ENCODE data around the gene DNAH1. TPM values are rescaled to one million over a fixed set of nuclear protein-coding genes. Genes with fewer than 3 reads are reported as not detected.

DNAH1 gene
- total RNA-seq, 1 experiment from 2014 or later, result 5.5 TPM

DNA sequence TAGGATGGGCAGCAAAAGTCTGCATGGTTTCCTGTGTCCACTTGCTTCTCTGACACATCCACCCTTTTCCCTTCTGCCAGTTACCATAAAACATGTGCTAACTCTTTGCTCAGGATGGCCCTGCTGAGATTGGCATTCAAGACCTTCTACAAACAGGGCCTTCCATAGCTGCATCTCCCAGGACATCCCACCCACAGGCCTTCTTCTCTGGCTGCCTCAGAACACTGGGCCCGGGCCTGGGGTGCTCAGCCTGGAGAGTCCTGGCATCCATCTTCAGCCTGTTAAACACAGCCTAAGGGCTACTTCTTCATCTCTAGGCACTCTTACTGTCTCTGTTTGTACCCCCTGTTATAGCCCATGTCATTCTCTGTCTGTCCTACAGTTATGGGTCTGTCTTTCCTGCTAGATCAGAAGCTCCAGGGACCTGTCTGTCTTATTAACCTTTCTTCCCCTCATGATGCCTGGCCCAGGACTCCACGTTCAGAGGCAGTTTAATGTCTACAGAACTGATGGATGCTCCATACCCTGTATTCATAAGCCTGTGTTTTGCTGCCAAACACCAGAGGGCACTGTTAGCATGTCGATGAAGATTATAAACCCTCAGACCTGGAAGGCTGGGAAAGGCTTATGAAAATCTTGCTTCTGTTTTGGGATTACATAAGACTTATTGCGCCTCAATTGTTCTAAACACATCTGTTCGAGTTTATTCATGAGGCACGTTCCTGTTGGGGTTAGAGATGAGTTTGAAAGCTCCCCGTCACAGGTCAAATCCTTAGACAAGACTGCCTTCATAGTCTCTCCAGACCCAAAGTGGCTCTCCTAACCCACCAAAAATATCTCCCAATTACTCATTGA, 112.3 kb downstream of the DNAH1 start:
- Histone ChIP-seq H3K4me3 (replicated peaks in 1 of 2; ENCODE audit: low read depth in 1 of 2, low read length in 2 of 2) (no peak overlapping the region), H3K79me2 (ENCODE audit: insufficient read depth, low read length) (no peaks in the 10 kb centered on the region), H3K27ac (ENCODE audit: low read depth, low read length) (no peak overlapping the region), H3K9me2 (ENCODE audit: insufficient read depth) (no peaks in the 10 kb centered on the region), H4K20me1 (ENCODE audit: insufficient read depth) (no peaks in the 10 kb centered on the region), H3K9ac (ENCODE audit: low read length) (no peak overlapping the region), H3K9me3 (ENCODE audit: control insufficient read depth in 1 of 2, insufficient read depth in 1 of 2, low read depth in 1 of 2, low read length in 2 of 2) (no peaks in the 10 kb centered on the region), H3K4me2 (ENCODE audit: low read length) (no peak overlapping the region), H2AFZ (ENCODE audit: low read depth, low read length, poor library complexity, severe bottlenecking) (peak overlapping the region; percentile 60), H3K36me3 (ENCODE audit: control insufficient read depth in 1 of 2, insufficient read depth in 2 of 2, low read length in 2 of 2) (no peaks in the 10 kb centered on the region), H3K4me1 (ENCODE audit: control insufficient read depth in 1 of 2, insufficient read depth in 2 of 2, low read length in 2 of 2) (no peaks in the 10 kb centered on the region), H3K27me3 (ENCODE audit: insufficient read depth, low read length) (no peaks in the 10 kb centered on the region)
- peak; percentile 97 for ATAC-seq
- RAD21 ChIA-PET (ENCODE audit: low non-redundant PET in 1 of 2, low total read pairs in 2 of 2, uncharacterized antibody in 2 of 2, unreplicated experiment in 2 of 2), result interaction anchor here in 1 of 2 experiments (0.9 kb wide), 1 partner anchor 24 kb away, joined by 3 read pairs; no protein-coding TSS in a partner anchor
- intact Hi-C loops (cut with micrococcal nuclease), result loop anchor here (1.0 kb wide), 2 partner anchors 19 to 254 kb away; no protein-coding TSS in a partner anchor
- POLR2A ChIA-PET, result no interaction called here
- CTCF ChIA-PET, result interaction anchor here (1.2 to 1.7 kb wide), 2 partner anchors 18 to 20 kb away, joined by 3 to 13 read pairs; no protein-coding TSS in a partner anchor
- BruUV-seq (replicated peaks), result no TSS peak
- DNase-seq (ENCODE audit: low read depth, low spot score), result peak; percentile 51
- TF ChIP-seq, protein P1, sequence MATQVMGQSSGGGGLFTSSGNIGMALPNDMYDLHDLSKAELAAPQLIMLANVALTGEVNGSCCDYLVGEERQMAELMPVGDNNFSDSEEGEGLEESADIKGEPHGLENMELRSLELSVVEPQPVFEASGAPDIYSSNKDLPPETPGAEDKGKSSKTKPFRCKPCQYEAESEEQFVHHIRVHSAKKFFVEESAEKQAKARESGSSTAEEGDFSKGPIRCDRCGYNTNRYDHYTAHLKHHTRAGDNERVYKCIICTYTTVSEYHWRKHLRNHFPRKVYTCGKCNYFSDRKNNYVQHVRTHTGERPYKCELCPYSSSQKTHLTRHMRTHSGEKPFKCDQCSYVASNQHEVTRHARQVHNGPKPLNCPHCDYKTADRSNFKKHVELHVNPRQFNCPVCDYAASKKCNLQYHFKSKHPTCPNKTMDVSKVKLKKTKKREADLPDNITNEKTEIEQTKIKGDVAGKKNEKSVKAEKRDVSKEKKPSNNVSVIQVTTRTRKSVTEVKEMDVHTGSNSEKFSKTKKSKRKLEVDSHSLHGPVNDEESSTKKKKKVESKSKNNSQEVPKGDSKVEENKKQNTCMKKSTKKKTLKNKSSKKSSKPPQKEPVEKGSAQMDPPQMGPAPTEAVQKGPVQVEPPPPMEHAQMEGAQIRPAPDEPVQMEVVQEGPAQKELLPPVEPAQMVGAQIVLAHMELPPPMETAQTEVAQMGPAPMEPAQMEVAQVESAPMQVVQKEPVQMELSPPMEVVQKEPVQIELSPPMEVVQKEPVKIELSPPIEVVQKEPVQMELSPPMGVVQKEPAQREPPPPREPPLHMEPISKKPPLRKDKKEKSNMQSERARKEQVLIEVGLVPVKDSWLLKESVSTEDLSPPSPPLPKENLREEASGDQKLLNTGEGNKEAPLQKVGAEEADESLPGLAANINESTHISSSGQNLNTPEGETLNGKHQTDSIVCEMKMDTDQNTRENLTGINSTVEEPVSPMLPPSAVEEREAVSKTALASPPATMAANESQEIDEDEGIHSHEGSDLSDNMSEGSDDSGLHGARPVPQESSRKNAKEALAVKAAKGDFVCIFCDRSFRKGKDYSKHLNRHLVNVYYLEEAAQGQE (IDR thresholded peaks at IDR 0.05; ENCODE audit: low read depth), result no peak
- TF ChIP-seq, protein P2, sequence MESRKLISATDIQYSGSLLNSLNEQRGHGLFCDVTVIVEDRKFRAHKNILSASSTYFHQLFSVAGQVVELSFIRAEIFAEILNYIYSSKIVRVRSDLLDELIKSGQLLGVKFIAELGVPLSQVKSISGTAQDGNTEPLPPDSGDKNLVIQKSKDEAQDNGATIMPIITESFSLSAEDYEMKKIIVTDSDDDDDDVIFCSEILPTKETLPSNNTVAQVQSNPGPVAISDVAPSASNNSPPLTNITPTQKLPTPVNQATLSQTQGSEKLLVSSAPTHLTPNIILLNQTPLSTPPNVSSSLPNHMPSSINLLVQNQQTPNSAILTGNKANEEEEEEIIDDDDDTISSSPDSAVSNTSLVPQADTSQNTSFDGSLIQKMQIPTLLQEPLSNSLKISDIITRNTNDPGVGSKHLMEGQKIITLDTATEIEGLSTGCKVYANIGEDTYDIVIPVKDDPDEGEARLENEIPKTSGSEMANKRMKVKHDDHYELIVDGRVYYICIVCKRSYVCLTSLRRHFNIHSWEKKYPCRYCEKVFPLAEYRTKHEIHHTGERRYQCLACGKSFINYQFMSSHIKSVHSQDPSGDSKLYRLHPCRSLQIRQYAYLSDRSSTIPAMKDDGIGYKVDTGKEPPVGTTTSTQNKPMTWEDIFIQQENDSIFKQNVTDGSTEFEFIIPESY (IDR thresholded peaks at IDR 0.05; ENCODE audit: extremely low read depth, insufficient replicate concordance, low read length), result no peak
- no peak for TF ChIP-seq EZH2 (IDR thresholded peaks at IDR 0.05)
- TF ChIP-seq YY1 (IDR thresholded peaks at IDR 0.05; ENCODE audit: extremely low read depth, insufficient replicate concordance, low read depth, low read length), result peak; percentile 15
- no peak for TF ChIP-seq JUND (IDR thresholded peaks at IDR 0.05)
- no peak for TF ChIP-seq TCF7L2 (IDR thresholded peaks at IDR 0.05; ENCODE audit: borderline replicate concordance, extremely low read depth, insufficient read depth, insufficient read length)
- TF ChIP-seq, protein P3, sequence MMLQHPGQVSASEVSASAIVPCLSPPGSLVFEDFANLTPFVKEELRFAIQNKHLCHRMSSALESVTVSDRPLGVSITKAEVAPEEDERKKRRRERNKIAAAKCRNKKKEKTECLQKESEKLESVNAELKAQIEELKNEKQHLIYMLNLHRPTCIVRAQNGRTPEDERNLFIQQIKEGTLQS (IDR thresholded peaks at IDR 0.05), result no peak
- no peak for TF ChIP-seq SP1 (IDR thresholded peaks at IDR 0.05; ENCODE audit: low read depth)
- TF ChIP-seq POLR2AphosphoS5 (IDR thresholded peaks at IDR 0.05; ENCODE audit: low read depth, low read length), result no peak
- peak; percentile 29; the same call in 1 of the 2 replicates for TF ChIP-seq CEBPB (IDR thresholded peaks at IDR 0.05; ENCODE audit: low read depth)
- TF ChIP-seq, protein P4, sequence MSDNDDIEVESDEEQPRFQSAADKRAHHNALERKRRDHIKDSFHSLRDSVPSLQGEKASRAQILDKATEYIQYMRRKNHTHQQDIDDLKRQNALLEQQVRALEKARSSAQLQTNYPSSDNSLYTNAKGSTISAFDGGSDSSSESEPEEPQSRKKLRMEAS (IDR thresholded peaks at IDR 0.05), result no peak
- peak; percentile 30; the same call in 1 of the 2 replicates for TF ChIP-seq CBX3 (IDR thresholded peaks at IDR 0.05; ENCODE audit: low read depth)
- no peak for TF ChIP-seq SRF (IDR thresholded peaks at IDR 0.05; ENCODE audit: low read depth)
- TF ChIP-seq ZNF274 (IDR thresholded peaks at IDR 0.05; ENCODE audit: low read depth, low read length), result no peak
- no peak for TF ChIP-seq EGR1 (IDR thresholded peaks at IDR 0.05; ENCODE audit: low read depth)
- no peak for TF ChIP-seq EZH2phosphoT487 (IDR thresholded peaks at IDR 0.05; ENCODE audit: borderline replicate concordance)
- no peak for TF ChIP-seq SIN3A (IDR thresholded peaks at IDR 0.05; ENCODE audit: low read depth)
- TF ChIP-seq POLR2A (IDR thresholded peaks at IDR 0.05; ENCODE audit: borderline replicate concordance, extremely low read depth, insufficient read depth, insufficient read length), result no peak
